Upper lobe of left lung (tissue), 4 donors: ENCODE data around the gene CD44.

Source experiments
- CTCF ChIP-seq, 6 experiments: fragments of 450-650 bp in 4 of 6; fragments of 200-600 bp in 2 of 6; sonication (generic) in 2 of 6; IDR thresholded peaks; one replicate each; pipeline ENCODE4 v1.5.1; 2016 to 2019; ENCODE audit warnings: antibody characterized with exemption in 6 of 6
- POLR2A ChIP-seq, 4 donors: fragments of 450-650 bp; IDR thresholded peaks; one replicate each; pipeline ENCODE4 v1.5.1; 2016 to 2017; ENCODE audit warnings: antibody characterized with exemption in 4 of 4, mild to moderate bottlenecking in 2 of 4
- POLR2AphosphoS5 ChIP-seq, 2 donors: sonication (generic); formaldehyde crosslinking; IDR thresholded peaks; one replicate each; pipeline ENCODE4 v1.5.1; 2017; ENCODE audit warnings: antibody characterized with exemption in 2 of 2

- TF ChIP-seq CTCF (IDR thresholded peaks at IDR 0.05) (no peak), POLR2AphosphoS5 (IDR thresholded peaks at IDR 0.05) (no peak), POLR2A (IDR thresholded peaks at IDR 0.05) (no peak)
These were observed 46.7 kb downstream of the CD44 start for GRCh38 chr11:35185696-35186095.
